Measurements from ENCODE around the gene BCL7A. TPM values are rescaled to one million over a fixed set of nuclear protein-coding genes. Genes with fewer than 3 reads are reported as not detected.

BCL7A gene
- polyA plus RNA-seq, 3 donors from 2014 or later, result 0.27 to 1.5 (median 0.48) TPM

DNA sequence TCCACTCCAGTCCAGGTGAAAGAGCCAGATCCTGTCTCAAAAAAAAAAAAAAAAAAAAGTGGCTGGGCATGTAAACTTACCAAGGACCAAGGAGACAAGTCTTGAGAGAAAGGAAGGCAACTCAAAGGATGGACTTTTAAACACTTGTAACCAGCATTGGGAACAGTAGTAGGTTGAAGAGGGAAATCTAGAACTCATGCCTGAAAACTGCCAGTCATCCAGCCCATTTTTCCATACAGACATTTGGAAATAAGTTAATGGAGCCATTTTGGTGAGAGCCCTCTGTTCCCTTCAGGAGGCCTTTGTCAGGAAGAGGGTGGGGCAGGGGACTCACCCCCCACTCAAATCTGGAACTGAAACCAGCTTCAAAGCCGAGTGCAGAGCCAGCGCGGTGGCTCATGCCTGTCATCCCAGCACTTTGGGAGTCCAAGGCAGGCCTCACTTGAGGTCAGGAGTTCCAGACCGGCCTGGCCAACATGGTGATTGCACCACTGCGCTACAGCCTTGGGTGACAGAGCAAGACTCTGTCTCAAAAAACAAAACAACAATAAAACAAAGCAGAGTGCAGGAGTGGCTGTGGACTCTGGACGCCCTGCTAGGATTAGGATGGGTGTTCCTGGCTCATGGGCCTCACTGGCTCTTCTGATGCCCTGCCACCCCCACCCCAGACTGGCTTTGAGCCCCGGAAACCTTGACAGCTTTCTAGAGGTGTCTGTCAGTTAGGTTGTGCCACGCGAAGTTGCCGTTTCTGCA lies 55.2 kb downstream of the BCL7A start:
- H3K4me1 Mint-ChIP-seq, result peaks cover 27 to 35% of the 10 kb centered on the region in 2 donors
- no peaks in the 10 kb centered on the region for H3K9me3 Mint-ChIP-seq
- peak overlapping the region in 4 of 5 donors; percentile 15 to 61 (median 40) for H3K4me3 Mint-ChIP-seq
- no peak for DNase-seq
- H3K36me3 Mint-ChIP-seq, result no peaks in the 10 kb centered on the region
- peak overlapping the region in 1 of 6 donors; percentile 49 for H3K27ac Mint-ChIP-seq
- peaks cover 2 to 10% (median 3%) of the 10 kb centered on the region in 3 donors for H3K27me3 Mint-ChIP-seq (ENCODE audit: low read depth in 3 of 3)

DNA sequence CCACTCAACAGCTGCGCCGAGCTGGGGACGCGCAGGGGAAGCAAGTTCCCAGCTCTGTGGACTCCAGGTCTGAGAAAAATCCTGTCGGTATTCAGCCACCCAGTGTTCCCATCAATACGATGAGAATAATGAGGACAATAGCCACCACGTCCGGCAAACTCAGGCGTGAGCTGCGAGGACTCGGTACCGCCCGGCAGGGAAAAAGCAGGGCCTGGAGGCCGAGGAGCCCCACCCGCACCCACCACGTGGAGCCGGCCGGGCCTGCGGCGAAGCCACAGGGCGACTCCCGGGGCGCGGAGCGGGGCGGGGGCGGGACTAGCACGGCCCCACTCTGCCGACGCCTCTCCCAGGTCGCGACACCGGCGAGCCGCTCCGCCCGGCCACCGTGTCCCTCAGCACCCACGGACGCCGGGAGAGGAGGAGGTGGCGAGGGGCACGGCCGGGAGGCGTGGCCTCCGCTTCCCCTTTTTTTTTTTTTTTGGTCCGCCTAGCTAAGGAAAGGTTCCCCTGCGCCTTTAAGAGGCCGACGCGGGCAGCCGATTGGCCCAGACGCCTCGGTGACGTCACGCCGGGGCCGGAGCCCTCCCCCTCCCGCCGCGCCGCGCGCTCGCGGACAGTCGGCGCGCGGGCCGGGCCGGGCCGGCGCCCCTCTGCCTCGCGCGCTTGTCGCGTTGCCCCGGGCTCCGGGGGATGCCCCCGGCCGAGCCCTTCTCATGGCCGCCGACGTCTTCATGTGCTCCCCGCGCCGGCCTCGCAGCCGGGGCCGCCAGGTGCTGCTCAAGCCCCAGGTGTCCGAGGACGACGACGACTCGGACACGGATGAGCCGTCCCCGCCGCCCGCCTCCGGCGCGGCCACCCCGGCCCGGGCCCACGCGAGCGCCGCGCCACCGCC lies 56.7 kb downstream of the BCL7A start, which contains the start of gene MLXIP:
MLXIP (plus strand) TSS at position 616 of the 892 bp plus-strand sequence; CDS start at position 714, 98 bp downstream.
- peak; percentile 88 to 90 (median 90) for DNase-seq
- peaks cover 42 to 47% of the 10 kb centered on the region in 2 donors for H3K4me1 Mint-ChIP-seq
- no peaks in the 10 kb centered on the region for H3K9me3 Mint-ChIP-seq

DNA sequence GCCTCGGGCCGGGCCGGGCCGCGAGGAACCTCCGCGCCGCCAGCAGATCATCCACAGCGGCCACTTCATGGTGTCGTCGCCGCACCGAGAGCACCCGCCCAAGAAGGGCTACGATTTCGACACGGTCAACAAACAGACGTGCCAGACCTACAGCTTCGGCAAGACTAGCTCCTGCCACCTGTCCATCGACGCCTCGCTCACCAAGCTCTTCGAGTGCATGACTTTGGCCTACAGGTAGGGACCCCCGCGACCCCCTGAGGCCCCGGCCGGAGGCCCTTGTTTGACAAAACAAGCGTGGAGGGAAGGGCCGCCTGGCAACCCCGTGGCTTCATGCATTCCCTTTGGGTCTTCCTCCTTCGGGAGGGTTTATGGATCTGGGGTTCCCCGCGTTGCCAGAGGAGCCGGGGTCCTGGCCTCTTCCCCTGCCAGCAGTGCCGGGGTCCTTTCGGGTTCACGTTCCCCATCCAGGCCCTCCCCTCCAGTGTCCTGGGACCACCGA lies 57.4 kb downstream of the BCL7A start:
- no peak for DNase-seq

More for the DNA sequence above, 56.7 kb downstream of the BCL7A start, which contains the start of gene MLXIP:
- Mint-ChIP-seq H3K36me3 (no peaks in the 10 kb centered on the region), H3K27ac (peak within 1 kb of the TSS; percentile 87 to 97 (median 90)), H3K27me3 (ENCODE audit: low read depth in 3 of 3) (peaks cover 2 to 13% (median 3%) of the 10 kb centered on the region in 3 donors), H3K4me3 (peak within 1 kb of the TSS; percentile 82 to 96 (median 91))

DNA sequence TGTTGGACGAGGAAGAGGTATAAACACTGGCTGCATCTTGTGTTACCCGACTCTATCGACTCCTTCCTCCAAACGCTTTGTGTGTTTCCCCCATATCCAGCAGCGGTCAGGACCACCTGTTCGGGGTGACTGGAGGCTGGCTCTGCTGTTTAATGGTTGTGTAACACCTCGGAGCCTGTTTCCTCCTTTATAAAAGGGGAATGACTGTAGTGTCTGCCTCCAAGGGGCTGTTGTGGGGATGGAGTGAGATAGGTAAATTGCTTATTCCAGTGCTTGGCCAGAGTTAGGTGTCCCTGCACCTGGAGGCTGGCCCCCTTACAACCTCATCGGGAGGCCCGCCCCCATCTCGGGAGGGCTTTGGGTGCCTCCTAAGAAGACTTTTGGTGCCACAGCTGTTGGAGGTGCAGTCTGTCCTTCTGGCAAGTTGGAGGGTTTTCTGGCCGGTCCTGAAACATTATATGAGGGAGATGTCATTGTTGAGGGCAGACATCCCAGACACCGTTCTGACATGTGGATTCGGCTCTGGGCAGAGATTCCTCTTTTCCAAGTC lies 57.9 kb downstream of the BCL7A start:
- Mint-ChIP-seq H3K4me1 (peaks cover 53 to 57% of the 10 kb centered on the region in 2 donors), H3K9me3 (no peaks in the 10 kb centered on the region), H3K27ac (peak overlapping the region; percentile 87 to 97 (median 90)), H3K4me3 (peak overlapping the region; percentile 82 to 96 (median 91)), H3K36me3 (peaks cover 4 to 8% (median 6%) of the 10 kb centered on the region in 3 donors), H3K27me3 (ENCODE audit: low read depth in 3 of 3) (peaks cover 2 to 13% (median 3%) of the 10 kb centered on the region in 3 donors)
- peak in 2 of 3 donors; percentile 14 to 24 for DNase-seq

More for the DNA sequence above, 57.4 kb downstream of the BCL7A start:
- peaks cover 4 to 7% (median 4%) of the 10 kb centered on the region in 3 donors for H3K36me3 Mint-ChIP-seq
- no peaks in the 10 kb centered on the region for H3K9me3 Mint-ChIP-seq
- H3K4me1 Mint-ChIP-seq, result peaks cover 49 to 54% of the 10 kb centered on the region in 2 donors
- peak overlapping the region; percentile 82 to 96 (median 91) for H3K4me3 Mint-ChIP-seq
- H3K27me3 Mint-ChIP-seq (ENCODE audit: low read depth in 3 of 3), result peaks cover 2 to 13% (median 3%) of the 10 kb centered on the region in 3 donors
- H3K27ac Mint-ChIP-seq, result peak overlapping the region; percentile 87 to 97 (median 90)

DNA sequence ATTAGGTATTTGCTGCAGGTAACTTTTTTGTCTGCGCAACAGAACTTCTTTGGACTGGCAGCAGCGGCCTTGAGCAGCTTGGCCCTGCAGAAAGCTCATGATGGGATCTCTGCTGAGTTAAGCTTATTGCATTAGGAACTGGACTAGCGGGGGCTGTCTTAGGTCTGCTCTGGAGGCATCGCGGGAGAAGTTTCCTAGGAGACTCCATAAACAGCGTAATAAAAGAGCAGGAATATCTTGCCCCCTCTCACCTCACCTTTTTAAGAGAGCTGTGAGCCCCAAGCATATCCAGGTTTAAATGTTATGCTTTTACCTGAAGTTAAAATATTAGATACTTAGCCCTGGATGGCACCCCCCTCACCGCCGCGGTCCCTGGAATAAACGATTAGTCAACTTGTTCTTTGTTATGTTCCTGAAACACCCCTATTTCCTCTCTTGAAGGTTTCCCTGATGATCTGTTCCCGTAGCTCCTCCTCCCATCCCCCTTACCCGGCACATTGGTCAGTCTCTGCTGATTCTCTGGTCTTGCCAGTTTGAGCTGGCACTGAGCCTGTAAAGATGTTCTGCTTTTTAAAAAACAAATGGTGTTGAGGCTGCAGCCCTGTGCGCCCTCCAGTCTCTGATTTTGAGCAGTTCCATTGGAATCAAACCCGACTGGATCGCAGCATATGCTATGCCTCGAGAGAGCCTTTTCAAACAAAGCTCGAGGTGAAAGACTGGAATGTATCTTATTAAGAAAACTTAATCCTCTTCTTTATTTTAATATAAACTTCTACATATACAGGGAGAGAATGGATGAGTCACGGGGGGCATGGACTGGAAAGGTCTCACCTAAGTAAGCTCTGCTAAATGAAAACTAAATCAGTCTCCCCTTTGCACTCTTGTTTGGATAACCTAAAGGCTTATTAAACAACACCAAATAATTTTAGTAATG lies 58.7 kb downstream of the BCL7A start:
- H3K36me3 Mint-ChIP-seq, result peaks cover 4 to 8% (median 6%) of the 10 kb centered on the region in 3 donors
- H3K27ac Mint-ChIP-seq, result peak overlapping the region; percentile 87 to 97 (median 90)
- H3K9me3 Mint-ChIP-seq, result no peaks in the 10 kb centered on the region
- peaks cover 59 to 61% of the 10 kb centered on the region in 2 donors for H3K4me1 Mint-ChIP-seq
- DNase-seq, result no peak
- peaks cover 2 to 11% (median 3%) of the 10 kb centered on the region in 3 donors for H3K27me3 Mint-ChIP-seq (ENCODE audit: low read depth in 3 of 3)
- peak overlapping the region; percentile 82 to 96 (median 91) for H3K4me3 Mint-ChIP-seq

DNA sequence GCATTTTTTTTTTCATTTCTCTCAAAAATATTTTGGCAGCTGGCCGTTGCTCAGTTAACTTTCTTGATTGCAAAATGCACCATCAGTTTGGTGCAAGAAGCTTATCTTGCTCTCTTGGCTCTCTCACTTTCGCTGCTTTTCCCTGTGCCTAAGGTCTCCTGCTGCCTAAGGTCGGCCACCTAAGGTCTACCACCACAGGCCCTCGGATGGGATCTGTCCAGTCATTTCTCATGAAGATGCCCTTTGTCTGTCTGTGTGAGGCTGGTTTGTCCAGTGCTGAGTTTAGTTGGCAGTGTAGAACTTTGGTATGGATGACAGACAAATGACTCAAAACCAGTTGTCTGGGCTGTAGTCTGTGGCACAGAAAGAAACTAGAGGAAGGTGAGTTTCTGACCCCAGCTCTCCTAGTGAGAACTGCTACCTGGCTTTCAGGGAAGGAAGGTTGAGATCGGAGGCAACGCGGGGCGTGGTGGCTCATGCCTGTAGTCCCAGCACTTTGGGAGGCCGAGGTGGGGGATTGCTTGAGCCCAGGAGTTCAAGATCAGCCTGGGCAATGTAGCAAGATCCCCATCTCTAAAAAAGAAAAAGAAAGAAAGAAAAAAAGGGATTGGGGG lies 59.5 kb downstream of the BCL7A start:
- peak overlapping the region; percentile 87 to 97 (median 90) for H3K27ac Mint-ChIP-seq
- H3K27me3 Mint-ChIP-seq (ENCODE audit: low read depth in 3 of 3), result peaks cover 2 to 11% (median 3%) of the 10 kb centered on the region in 3 donors
- peak overlapping the region; percentile 82 to 96 (median 91) for H3K4me3 Mint-ChIP-seq
- H3K9me3 Mint-ChIP-seq, result no peaks in the 10 kb centered on the region
- H3K4me1 Mint-ChIP-seq, result peaks cover 67 to 69% of the 10 kb centered on the region in 2 donors
- peaks cover 4 to 12% (median 6%) of the 10 kb centered on the region in 3 donors for H3K36me3 Mint-ChIP-seq
- DNase-seq, result no peak

DNA sequence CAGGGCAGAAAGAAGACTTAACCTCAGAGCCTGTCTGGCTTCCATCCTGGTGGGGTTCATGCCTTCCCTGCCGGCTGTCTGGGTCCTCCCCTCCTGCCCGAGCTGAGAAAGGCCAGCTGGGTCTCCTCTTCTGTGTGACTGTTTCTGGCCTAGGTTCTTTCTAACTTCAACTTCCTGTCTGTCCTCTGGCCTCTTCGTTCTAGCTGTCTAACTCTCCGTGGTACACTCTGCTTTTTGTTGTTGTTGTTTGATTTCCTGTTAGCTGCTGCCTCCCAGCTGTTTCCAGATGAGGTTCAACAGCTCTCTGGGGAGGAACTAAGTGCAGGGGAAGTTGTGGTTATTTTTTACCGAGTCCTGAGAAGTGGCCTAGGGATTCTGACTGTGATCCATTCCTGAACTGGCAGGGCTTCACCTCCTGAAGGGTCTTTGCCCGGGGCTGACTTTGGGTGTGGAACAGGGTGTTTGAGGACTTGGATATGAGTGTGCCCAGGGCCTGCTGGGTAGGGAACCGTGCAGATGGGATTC lies 60.1 kb downstream of the BCL7A start:
- H3K4me1 Mint-ChIP-seq, result peaks cover 73 to 75% of the 10 kb centered on the region in 2 donors
- H3K27me3 Mint-ChIP-seq (ENCODE audit: low read depth in 3 of 3), result peaks cover 2 to 11% (median 3%) of the 10 kb centered on the region in 3 donors
- H3K36me3 Mint-ChIP-seq, result peaks cover 4 to 12% (median 6%) of the 10 kb centered on the region in 3 donors
- H3K27ac Mint-ChIP-seq, result peak overlapping the region; percentile 87 to 97 (median 90)
- DNase-seq, result peak; percentile 49 to 51 (median 50)
- no peaks in the 10 kb centered on the region for H3K9me3 Mint-ChIP-seq
- H3K4me3 Mint-ChIP-seq, result peak overlapping the region; percentile 82 to 96 (median 91)

DNA sequence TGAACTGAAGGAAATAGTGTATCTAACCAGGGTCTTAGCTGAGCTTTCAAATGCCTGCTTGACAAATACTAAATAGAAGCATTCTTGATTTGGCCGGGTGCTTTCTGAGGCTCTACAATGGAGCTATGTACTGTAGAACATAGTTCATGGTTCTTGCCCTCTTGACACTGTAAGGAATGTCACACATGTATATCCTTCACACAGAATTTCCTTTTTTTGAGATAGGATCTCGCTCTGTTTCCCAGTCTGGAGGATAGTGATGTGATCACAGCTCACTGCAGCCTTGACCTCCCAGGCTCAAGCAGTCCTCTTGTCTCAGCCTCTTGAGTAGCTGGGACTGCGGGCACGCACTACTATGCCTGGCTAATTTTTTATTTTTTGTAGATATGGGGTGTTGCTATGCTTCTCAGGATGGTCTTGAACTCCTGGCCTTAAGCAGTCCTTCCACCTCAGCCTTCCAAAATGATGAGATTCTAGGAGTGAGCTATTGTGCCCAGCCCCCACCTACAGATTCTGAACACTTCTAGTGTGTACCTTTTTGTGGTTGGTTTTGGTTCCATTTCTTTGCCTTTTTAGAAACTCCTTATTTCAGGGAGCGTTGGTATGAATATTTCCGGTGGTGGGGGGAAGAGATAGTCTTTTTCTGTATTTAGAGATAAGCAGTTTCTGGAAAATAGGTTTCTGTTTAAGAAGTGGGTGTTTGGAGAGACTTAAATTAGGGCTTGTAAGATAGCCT lies 61.1 kb downstream of the BCL7A start:
- Mint-ChIP-seq H3K36me3 (peaks cover 6 to 15% (median 8%) of the 10 kb centered on the region in 3 donors), H3K4me3 (peak overlapping the region in 4 of 5 donors; percentile 44 to 96 (median 72)), H3K27me3 (ENCODE audit: low read depth in 3 of 3) (peaks cover 2 to 11% (median 3%) of the 10 kb centered on the region in 3 donors), H3K27ac (peak overlapping the region; percentile 87 to 97 (median 90)), H3K9me3 (no peaks in the 10 kb centered on the region), H3K4me1 (peaks cover 82 to 83% of the 10 kb centered on the region in 2 donors)
- DNase-seq, result no peak

DNA sequence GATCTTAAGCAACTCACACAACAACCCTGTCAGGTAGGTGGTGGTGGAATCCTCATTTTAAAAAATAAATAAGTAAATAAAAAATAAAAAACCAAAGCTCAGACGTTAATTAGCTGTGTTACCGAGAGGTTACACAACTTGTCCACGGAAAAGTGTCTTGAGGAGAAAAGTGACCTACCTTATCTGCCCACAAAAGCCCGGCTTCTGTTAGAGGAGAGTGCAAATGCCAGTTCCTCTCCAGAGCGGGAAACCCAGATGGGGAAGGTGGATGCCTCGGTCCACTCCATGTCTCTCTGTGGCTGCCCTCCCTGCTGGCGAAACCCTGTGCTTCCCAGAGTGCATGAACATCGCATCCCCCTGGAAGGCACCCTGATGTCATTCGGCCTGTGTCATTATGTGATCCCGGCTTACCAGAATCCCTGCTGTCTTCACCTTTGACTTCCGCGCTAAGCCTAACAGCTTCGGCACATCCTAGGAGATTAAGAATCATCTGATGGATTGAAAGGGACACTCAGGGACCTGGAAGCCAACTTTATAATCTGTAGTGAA lies 63.2 kb downstream of the BCL7A start:
- Mint-ChIP-seq H3K4me1 (peaks cover 85 to 89% of the 10 kb centered on the region in 2 donors), H3K9me3 (no peaks in the 10 kb centered on the region), H3K4me3 (no peak overlapping the region), H3K36me3 (peaks cover 6 to 16% (median 8%) of the 10 kb centered on the region in 3 donors), H3K27me3 (ENCODE audit: low read depth in 3 of 3) (peaks cover 0 to 11% (median 0%) of the 10 kb centered on the region in 3 donors), H3K27ac (peak overlapping the region in 3 of 6 donors; percentile 19 to 84 (median 34))
- DNase-seq, result no peak

DNA sequence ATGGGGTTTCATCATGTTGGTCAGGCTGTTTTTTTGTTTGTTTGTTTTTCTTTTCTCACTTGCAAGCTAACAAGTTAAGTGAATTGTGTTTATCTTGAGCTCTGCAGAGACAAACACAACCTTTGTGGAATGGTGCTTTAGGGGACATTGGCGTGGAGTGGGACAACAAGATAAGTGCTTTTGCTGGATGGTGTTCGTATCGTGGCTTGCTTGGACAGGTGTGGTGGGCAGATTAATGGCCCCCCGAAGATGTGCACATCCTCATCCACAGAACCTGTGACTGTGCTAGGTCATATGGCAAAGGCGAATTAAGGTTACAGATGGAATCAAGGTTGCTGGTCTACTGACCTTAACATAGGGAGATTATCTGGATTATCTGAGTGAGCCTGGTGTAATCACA lies 63.9 kb downstream of the BCL7A start:
- Mint-ChIP-seq H3K4me3 (peak overlapping the region; percentile 29 to 77 (median 71)), H3K27ac (peak overlapping the region; percentile 74 to 94 (median 85)), H3K9me3 (no peaks in the 10 kb centered on the region), H3K36me3 (peaks cover 6 to 16% (median 8%) of the 10 kb centered on the region in 3 donors), H3K27me3 (ENCODE audit: low read depth in 3 of 3) (peaks cover 0 to 6% (median 0%) of the 10 kb centered on the region in 3 donors), H3K4me1 (peaks cover 80 to 84% of the 10 kb centered on the region in 2 donors)
- DNase-seq, result no peak

DNA sequence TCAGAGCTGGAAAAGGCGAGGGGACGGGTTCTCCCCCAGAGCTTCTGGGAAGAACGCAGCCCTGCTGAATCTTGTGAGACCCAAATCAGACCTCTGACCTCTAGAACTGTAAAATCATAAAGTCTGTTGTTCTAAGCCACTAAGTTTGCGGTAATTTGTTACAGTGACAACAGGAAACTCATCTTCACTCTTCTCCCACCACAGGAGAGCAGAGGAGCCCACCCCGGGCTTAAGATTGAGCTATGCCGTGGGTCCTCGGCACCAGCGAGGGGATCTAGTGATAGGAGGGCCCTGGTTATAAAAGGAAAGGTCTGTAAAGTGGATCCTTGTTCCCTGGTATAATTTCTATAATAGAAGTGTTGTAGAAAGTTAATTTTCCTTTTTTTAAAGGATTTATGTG lies 64.4 kb downstream of the BCL7A start:
- DNase-seq, result peak; percentile 20 to 35 (median 23)

More for the DNA sequence above, 64.4 kb downstream of the BCL7A start:
- Mint-ChIP-seq H3K4me3 (peak overlapping the region; percentile 29 to 77 (median 71)), H3K9me3 (no peaks in the 10 kb centered on the region), H3K4me1 (peaks cover 78 to 80% of the 10 kb centered on the region in 2 donors), H3K36me3 (peaks cover 6 to 16% (median 8%) of the 10 kb centered on the region in 3 donors), H3K27ac (peak overlapping the region; percentile 74 to 94 (median 85)), H3K27me3 (ENCODE audit: low read depth in 3 of 3) (peaks cover 0 to 6% (median 0%) of the 10 kb centered on the region in 3 donors)

Measured in immature natural killer cell (primary cell).